Astrocyte (in vitro differentiated cells and primary cell): ENCODE data around the gene PARM1.

ENCODE experiments used
- EZH2 ChIP-seq: IDR thresholded peaks from 2 replicates; pipeline ENCODE4 v1.6.1; 2012; ENCODE audit warnings: mild to moderate bottlenecking, low read length, inconsistent platforms; ENCODE audit not compliant: insufficient read depth
- TF ChIP-seq, protein P1 (sequence below): IDR thresholded peaks from 2 replicates; pipeline ENCODE4 v1.5.1; 2011; ENCODE audit warnings: low read depth, mild to moderate bottlenecking, inconsistent platforms, low read length, moderate library complexity; ENCODE audit not compliant: insufficient read depth

DNA sequence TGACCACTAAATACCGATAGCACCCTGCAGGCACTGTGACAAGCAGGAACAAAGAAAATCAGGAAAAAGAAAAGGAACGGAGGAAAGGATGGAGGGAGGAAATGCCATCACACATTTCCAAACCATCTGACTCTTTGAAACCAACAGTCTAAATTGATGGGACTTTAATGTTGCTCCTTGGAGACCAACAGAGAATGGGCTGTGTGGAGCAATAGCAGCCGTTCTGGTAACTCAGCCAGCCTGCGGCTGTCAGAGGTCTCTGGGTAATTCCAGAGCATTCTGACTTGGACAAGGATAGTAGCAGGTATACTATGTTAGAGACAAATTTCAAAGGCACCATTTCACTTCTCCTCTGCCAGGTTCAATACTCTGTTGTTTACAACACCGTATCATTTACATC lies 18.0 kb downstream of the PARM1 start:
- TF ChIP-seq, protein P1, sequence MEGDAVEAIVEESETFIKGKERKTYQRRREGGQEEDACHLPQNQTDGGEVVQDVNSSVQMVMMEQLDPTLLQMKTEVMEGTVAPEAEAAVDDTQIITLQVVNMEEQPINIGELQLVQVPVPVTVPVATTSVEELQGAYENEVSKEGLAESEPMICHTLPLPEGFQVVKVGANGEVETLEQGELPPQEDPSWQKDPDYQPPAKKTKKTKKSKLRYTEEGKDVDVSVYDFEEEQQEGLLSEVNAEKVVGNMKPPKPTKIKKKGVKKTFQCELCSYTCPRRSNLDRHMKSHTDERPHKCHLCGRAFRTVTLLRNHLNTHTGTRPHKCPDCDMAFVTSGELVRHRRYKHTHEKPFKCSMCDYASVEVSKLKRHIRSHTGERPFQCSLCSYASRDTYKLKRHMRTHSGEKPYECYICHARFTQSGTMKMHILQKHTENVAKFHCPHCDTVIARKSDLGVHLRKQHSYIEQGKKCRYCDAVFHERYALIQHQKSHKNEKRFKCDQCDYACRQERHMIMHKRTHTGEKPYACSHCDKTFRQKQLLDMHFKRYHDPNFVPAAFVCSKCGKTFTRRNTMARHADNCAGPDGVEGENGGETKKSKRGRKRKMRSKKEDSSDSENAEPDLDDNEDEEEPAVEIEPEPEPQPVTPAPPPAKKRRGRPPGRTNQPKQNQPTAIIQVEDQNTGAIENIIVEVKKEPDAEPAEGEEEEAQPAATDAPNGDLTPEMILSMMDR, result no peak
- TF ChIP-seq EZH2, result no peak
